NCI-H2107 treated with DMSO at 0.1 percent for 48 hours (cell line): ENCODE data around the gene ZFPM1.

Source experiments
- DNase-seq: peaks from one replicate; lab custom pipeline; 2025; ENCODE audit not compliant: unreplicated experiment; lab: John Stamatoyannopoulos, UW

The ZFPM1 gene

GRCh38 chr16:88585269-88585668, 132.2 kb downstream of the ZFPM1 start:
- DNase-seq = no peak

- DNase-seq = no peak
These were observed 133.0 kb downstream of the ZFPM1 start for GRCh38 chr16:88585927-88586581.
